ENCODE measurements around the gene VSNL1. TPM values are rescaled to one million over a fixed set of nuclear protein-coding genes. Genes with fewer than 3 reads are reported as not detected.

The VSNL1 gene
- total and polyA plus RNA-seq, 12 donors: 7.2 to 51.1 (median 21.2) TPM

DNA sequence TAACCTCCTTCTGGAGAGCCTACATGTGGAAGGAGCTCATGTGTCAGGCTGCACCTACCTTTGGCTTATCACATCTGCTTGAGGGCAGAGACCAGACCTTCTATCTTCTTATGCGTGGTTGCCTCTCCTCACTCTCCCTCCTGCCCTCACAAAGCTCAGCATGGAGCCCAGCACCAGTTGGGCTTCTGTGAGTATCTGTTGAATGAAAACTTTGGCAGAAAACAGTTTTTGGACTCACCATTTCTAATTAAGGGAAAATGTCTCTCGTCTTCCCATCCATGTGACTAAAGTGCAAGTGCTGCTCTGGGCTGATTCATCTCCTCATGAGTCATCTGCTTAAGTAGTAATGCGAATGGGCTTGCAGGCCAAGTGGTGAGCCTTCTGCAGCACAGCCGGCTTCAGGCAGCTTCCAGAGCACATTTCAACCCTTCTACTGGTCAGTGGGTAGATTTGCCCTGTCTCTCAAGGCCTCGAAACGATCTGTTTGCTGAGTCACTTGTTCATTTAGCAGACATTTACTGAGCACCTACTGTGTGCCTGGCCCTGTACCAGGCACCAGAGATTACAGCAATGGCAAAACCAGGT is 102.6 kb downstream of the VSNL1 start:
- no peaks in the 10 kb centered on the region for H3K27me3 ChIP-seq
- 32 to 44% (median 39%) methylated on average over 4 to 6 of the region's 6 CpGs for WGBS, 4 donors
- H3K4me1 ChIP-seq (replicated peaks in 1 of 2): peaks cover 11 to 21% of the 10 kb centered on the region in 2 donors
- peak overlapping the region in 4 of 5 donors; percentile 2 to 80 (median 68) for H3K27ac ChIP-seq
- H3K9me3 ChIP-seq (replicated peaks in 1 of 3): no peaks in the 10 kb centered on the region
- DNase-seq: peak; percentile 62 to 88 (median 79)
- TF ChIP-seq, protein P1, sequence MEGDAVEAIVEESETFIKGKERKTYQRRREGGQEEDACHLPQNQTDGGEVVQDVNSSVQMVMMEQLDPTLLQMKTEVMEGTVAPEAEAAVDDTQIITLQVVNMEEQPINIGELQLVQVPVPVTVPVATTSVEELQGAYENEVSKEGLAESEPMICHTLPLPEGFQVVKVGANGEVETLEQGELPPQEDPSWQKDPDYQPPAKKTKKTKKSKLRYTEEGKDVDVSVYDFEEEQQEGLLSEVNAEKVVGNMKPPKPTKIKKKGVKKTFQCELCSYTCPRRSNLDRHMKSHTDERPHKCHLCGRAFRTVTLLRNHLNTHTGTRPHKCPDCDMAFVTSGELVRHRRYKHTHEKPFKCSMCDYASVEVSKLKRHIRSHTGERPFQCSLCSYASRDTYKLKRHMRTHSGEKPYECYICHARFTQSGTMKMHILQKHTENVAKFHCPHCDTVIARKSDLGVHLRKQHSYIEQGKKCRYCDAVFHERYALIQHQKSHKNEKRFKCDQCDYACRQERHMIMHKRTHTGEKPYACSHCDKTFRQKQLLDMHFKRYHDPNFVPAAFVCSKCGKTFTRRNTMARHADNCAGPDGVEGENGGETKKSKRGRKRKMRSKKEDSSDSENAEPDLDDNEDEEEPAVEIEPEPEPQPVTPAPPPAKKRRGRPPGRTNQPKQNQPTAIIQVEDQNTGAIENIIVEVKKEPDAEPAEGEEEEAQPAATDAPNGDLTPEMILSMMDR (IDR thresholded peaks at IDR 0.05): no peak
- peak in 1 of 2 donors; percentile 33 for TF ChIP-seq POLR2A (IDR thresholded peaks at IDR 0.05)
- H3K36me3 ChIP-seq (replicated peaks in 1 of 2): no peaks in the 10 kb centered on the region
- intact Hi-C loops (cut with DNase I): no loop called here
- no peak overlapping the region for H3K4me3 ChIP-seq

- DNase-seq: peak in 1 of 7 donors; percentile 25
- intact Hi-C loops (cut with DNase I): no loop called here
- H3K9me3 ChIP-seq (replicated peaks in 1 of 3): no peaks in the 10 kb centered on the region
- peak overlapping the region in 3 of 5 donors; percentile 55 to 80 (median 79) for H3K27ac ChIP-seq
- TF ChIP-seq POLR2A (IDR thresholded peaks at IDR 0.05): no peak
- TF ChIP-seq, protein P1 (IDR thresholded peaks at IDR 0.05): no peak
- peaks cover 11 to 21% of the 10 kb centered on the region in 2 donors for H3K4me1 ChIP-seq (replicated peaks in 1 of 2)
- no peaks in the 10 kb centered on the region for H3K36me3 ChIP-seq (replicated peaks in 1 of 2)
- no peaks in the 10 kb centered on the region for H3K27me3 ChIP-seq
- H3K4me3 ChIP-seq: no peak overlapping the region
- 72 to 86% (median 75%) methylated on average over 3 to 4 of the region's 4 CpGs for whole genome bisulfite sequencing, 4 donors
Measured at GRCh38 chr2:17644997-17645720, 104.7 kb downstream of the VSNL1 start.

GRCh38 chr2:17646081-17646554 is 105.6 kb downstream of the VSNL1 start:
- peak overlapping the region in 1 of 5 donors; percentile 79 for H3K27ac ChIP-seq
- peak; percentile 56 to 86 (median 76) for DNase-seq
- no peaks in the 10 kb centered on the region for H3K27me3 ChIP-seq
- peaks cover 11 to 21% of the 10 kb centered on the region in 2 donors for H3K4me1 ChIP-seq (replicated peaks in 1 of 2)
- intact Hi-C loops (cut with DNase I): no loop called here
- no peak overlapping the region for H3K4me3 ChIP-seq
- H3K9me3 ChIP-seq (replicated peaks in 1 of 3): no peaks in the 10 kb centered on the region
- WGBS, 4 donors: 0 to 1% (median 1%) methylated on average over 3 of the region's 3 CpGs
- H3K36me3 ChIP-seq (replicated peaks in 1 of 2): no peaks in the 10 kb centered on the region
- TF ChIP-seq, protein P1 (IDR thresholded peaks at IDR 0.05): peak; percentile 81 to 96 (median 90)
- TF ChIP-seq POLR2A (IDR thresholded peaks at IDR 0.05): no peak

GRCh38 chr2:17646838-17647701 is 106.6 kb downstream of the VSNL1 start:
- peaks cover 11 to 21% of the 10 kb centered on the region in 2 donors for H3K4me1 ChIP-seq (replicated peaks in 1 of 2)
- H3K27me3 ChIP-seq: no peaks in the 10 kb centered on the region
- H3K36me3 ChIP-seq (replicated peaks in 1 of 2): no peaks in the 10 kb centered on the region
- H3K4me3 ChIP-seq: no peak overlapping the region
- intact Hi-C loops (cut with DNase I): no loop called here
- no peak for TF ChIP-seq POLR2A (IDR thresholded peaks at IDR 0.05)
- TF ChIP-seq, protein P1 (IDR thresholded peaks at IDR 0.05): no peak
- no peak overlapping the region for H3K27ac ChIP-seq
- no peak for DNase-seq
- H3K9me3 ChIP-seq (replicated peaks in 1 of 3): no peaks in the 10 kb centered on the region
- 84 to 88% (median 86%) methylated on average over 5 of the region's 5 CpGs for WGBS, 4 donors
